ELF-1 (cell line): ENCODE results near the gene LTBP2.

Source experiments
- DNase-seq: peaks from one replicate; pipeline ENCODE4 v3.0.0-alpha.2; 2016; ENCODE audit warnings: low read depth, low spot score

The LTBP2 gene

DNA sequence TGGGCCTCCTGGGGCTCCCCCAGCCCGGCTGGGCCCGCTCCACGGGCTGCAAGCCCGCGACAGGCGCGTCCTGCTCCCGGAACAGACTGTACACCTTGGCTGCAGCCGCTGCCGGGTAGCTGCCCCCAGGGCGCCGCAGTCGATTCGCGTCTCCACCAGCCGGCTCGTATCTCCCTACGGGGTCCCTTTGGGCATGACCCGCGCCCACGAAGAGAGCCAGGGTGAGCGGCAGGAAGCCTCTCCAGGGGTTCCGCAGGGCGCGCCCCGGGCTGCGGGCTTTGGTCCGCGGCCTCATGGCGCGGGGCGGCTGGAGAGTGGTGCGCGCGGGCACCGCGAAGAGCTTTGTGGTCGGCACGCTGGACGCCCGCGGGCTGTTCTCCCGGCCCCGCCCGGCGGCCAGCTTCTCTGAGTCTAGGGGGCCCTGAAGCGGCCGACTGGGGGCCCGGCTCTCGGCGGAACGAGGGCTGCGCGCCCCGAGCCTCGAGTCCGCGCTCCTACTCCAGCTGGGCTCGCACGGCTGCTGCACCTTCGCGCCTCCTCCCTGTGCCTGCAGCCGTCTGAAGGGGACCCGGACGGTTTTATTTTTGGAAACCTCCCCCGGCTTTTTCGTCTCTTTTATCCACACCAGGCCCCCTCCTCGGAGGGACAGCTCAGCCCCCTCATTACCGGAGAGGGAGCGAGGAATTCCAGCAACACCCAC is at the start of gene LTBP2:
Gene LTBP2 (minus strand): TSS at position 588 of the 700 bp plus-strand sequence. CDS start 293 bp downstream, at position 295.
- DNase-seq = no peak

DNA sequence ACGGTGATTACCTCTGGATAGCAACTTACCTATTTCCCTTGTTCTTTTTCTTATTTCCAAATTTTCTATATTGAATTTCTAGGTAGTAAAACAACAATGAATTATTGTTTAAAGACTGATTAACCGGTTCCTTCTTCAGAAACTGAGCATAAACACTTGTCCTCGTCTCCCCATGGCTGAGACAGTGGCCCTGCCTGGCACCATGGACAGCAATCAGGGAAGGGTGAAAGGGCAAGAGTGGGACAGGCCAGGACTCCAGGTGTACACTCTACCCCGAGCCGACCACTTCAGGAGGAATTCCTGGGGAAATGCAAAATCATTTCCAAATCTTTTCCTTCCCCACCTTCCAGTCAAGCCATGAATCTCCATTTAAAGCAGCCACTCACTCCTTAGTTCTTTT is 48.8 kb upstream of the LTBP2 start:
- no peak for DNase-seq

DNA sequence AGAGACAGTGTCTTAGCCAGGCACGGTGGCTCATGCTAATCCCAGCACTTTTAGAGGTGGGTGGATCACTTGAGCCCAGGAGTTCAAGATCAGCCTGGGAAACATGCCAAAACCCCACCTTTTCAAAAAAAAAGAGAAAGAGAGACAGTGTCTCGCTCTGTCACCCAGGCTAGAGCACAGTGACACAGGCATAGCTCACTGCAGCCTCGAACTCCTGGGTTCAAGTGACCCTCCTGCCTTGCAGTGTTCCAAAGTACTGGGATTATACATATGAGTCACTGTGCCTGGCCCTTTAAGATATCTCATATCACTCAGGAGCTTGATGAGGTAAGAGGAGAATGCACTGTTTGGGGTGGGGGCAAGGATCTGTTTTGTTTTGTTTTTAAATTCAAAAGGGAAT is 48.1 kb upstream of the LTBP2 start:
- no peak for DNase-seq

DNA sequence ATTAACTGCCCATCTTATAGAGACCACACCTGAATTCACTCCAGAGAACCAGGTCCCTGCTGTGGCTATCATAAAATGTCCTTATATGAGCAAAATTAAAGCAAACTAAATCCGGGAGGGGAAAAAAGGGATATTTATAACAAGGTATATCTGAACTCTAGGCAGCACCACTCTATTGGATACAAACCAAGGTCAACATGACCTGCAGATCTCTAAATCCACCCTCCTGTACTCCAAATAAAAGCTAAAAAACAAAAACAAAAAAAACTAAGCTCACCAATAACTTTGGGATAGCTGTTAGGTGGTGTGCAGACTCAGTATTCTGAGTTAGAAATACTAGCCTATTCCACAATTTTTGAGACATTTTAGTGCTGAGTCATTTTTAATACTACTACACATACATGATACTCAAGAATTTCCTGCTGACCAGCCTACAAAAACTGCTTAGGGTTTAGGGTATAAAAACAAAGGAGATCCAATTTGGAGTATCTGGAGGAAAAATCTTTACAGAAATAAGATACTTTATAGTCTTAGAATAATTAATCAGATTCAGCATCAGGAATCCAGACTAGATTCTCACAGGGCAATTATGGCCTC is 46.6 kb upstream of the LTBP2 start:
- no peak for DNase-seq

DNA sequence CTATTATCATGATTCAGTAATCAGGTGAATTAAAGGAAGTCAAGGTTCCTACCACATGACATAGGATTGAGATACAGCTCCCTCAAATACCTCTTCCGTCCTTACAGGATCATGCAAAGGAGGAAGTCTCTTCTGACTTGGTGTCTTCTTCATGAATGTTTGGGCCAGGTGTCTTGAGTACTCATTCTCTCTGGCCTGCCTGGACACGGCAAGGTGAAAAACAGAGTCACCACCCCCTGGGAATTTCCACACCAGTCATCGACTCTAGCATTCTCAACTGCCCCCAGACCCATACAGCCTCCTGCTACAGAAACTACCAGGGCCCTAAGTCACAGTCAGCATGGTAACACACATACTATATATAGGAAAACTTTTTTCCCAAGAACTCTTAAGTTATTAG is 44.9 kb upstream of the LTBP2 start:
- DNase-seq = no peak

DNA sequence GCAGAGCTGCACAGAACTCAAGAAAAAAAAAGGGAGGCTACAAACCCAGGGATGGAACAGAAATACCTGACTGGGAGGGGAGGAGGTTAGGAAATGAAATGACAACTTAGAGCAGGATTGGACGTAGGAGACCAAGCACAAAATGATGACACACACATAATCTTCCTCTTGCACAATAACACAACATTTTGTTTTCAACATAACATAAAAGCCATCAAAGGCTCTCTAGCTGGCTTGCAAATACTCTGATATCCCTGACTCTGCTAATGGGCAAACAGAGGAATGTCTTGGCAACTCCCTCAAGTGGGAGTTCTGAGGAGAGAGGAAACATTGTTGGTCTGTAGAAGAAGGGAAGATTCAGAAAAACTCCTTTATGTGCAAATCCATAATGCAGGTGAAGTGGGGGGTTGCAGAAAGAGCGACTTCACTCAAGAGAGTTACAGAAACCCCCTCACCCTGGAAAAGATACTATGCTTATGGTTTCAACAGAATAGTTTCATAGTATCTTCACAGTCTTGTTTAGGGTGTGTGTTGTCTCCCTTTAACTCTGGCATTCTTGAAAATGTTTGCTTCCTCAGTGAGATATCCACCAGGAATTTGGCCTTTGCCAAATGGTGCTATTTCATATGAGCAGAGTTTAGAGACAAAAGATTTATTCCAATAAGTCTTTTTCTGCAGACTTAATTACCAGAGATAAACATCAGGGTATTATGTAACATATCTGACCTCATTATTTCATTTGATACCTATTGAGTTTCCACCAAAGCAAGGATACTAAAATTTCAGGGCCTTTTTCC is 43.8 kb upstream of the LTBP2 start:
- DNase-seq = no peak

DNA sequence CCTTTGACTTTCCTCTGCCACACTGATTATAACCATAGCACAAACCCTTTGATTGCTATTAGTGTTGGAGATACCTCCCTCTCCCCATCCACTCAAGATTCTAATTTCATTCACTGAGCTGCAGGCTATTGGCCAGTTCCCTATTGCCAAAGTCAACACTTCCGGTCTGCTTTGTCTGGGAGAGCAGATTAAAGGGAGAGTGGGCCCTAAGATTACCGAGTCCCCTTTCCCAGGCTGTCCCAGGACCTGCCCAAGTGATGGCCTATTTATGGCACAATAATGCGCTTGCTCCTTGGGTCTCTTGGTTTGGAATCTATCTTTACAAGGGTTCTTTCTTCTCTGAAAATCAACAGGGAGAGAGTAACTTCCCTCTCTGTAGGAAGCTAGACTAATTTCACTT is 42.9 kb upstream of the LTBP2 start:
- no peak for DNase-seq

DNA sequence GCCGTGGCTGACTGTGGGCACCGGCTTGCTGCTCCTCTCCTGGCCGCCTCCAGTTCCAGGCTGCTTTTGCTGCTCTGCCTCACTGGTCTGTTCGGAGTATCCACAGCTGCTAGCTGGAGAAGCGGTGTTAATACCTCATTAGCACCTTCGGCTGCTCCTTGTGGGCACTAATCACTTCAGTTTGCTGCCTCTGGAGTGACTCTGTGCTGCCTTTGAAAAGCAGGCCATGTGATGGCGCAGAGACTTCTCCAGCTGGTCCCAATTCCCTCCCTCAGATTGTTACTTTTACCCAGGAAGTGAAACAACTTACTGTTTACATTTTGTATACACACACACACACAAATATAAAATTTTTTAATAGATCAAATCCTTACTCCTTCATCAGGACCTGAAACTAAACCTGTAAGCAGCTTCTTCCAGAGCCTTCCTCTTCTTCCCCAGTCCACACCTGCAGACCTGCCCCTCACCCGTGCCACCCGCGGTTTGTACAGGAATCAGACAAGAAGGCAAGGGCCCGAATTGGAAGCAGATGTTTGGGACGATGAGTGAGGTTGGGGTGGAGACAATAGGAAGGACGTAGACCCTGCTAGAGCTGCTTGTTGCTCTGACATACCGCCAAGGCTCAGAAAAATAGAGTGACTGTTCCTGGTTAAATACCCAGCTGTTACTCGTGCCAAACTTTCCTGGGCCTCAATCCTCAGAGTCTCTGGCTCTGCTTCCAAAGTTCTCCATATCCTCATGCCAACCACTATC is 41.5 kb upstream of the LTBP2 start:
- DNase-seq = no peak

DNA sequence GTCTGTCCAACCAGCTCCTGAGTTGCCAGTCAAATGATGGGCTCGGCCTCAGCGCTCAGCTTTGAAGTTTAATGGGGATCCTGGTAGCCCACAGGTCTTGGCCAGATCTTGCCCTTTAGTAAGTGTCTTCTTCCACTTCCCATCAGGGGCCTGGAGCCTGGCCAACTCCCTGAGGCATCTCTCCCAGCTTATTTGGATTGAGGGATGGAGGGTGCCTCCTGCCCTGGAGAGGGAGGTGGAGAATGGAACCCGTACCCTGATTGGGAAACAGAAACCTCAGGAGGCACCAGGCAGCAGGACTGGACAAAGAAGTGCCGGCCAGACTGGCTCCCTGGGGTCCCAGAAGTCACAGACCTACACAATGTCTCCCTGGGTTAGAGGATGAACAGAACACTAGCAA is 40.5 kb upstream of the LTBP2 start:
- DNase-seq = no peak

DNA sequence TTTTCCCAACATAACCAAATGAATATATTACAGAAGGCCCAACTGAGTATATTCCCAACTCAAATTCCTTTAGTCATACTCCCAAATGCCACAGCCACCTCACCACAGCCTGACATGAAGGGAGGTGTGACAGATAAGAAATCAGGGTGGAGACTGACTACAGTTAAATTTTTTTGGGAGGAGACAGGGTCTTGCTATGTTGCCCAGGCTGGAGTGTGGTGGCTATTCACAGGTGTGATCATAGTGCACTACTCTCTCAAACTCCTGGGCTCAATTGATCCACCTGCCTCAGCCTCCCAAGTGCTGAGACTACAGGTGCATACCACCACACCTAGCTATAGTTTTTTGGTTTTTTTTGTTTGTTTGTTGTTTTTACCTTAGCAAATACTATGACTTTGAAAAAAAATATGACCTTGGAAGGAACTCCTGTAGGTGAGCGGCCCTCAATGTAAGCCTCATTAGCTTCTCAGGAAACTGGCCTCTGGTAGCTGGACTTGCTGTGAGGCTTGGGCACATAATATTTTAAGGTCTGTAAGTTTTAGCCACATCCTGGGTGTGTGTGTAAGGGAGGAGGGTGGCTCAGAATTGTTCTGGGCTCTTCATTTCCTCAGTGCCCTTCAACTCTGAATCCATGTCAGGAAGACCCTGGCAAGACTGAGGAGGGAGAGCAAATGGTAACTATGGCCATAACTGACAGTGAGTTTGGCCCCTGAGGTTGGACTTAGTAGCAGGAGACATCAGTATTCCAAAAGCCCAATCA is 39.1 kb upstream of the LTBP2 start:
- no peak for DNase-seq

DNA sequence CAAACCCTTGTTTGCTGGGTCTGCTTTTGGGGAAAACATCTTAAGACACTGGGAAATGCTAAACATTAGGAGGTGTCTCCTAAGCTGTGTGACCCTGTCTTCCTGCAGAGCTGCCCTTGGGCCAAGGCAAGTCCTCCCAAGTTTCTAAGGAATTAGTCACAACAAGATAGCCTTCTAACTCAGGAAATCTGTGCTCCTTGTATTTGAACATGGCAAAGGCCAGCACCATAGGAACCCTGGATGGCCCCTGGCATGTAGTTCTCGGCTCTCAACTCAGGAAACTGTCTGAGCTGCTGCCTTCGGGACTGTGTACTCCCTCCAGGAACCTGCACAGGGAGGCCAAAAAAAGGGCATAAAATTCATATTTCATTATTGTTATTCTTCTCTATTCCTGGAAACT is 37.6 kb upstream of the LTBP2 start:
- DNase-seq = no peak

DNA sequence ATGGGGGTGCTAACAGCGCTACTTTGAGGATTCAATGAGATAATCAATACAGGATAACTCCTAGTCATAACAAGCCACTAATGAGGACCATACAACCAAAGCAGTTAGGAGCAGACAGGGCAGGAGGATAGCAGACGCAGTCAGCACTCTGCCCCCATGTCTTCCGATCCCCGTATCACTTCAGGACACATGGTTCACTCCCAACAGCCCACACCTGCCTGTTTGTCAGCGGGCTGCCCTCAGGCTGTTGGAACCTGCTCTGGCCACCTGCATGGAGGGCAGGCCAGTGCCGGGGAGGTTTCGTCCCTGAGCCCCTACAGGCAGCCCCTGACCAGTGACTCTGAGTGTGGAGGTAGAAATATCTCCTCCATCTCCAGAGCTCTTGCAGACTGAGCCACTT is 37.1 kb upstream of the LTBP2 start:
- peak; percentile 79 for DNase-seq

DNA sequence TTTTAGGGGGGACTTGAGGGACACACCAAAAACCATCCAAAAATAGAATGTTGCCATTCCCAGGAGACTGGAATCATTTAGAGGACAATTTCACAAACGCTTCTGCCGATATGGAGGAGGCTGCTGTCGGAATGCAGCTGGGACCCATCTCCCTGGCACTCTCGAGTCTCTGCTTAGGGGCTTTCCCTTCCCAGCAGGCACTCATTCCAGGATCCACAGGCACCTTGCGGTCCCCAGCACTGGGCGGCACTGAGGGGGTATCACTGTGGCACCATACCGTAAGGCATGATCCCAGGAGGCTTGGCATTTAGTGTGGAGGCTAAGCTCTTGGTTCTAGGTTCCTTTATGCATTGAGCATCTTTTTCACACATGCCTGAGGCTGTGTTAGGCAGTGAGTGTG is 36.6 kb upstream of the LTBP2 start:
- DNase-seq = no peak

DNA sequence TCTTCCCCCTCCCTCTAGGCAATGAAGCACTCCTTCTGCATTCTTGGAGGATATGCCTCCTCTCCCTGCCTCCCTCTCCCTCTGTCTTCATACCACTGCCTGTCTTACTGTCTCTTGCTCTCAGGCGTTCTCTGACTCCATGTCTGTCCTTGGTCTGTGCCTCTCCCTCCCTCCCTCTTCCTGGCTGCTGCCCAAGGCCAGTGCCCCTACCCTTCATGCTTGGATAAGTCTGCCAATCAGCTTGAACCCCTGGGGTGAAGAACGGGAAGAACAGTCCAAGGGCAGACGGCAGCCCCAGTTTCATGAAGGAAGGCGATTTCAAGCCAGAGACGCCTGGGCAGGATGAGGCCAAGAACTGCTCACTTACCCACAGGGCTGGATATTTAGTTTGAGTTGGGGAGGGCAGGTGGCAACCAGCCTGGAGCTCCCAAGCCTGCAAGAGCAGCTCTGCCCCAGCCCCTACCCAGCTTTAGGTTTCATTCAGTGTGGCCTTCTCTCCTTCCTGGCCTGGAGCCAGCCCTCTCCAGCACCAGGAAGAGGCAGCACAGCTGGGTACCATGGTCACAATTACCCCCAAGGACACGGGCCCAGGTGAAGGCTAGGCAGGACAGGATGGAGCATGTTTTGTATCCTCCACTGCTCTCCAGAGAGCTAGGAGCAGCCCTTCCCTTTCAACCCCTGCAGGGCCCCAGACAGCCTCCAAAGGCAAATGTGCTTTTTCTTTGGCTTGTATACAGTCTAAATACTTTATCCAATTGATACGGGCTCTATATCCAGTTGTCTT is 35.8 kb upstream of the LTBP2 start:
- peak; percentile 14 for DNase-seq

DNA sequence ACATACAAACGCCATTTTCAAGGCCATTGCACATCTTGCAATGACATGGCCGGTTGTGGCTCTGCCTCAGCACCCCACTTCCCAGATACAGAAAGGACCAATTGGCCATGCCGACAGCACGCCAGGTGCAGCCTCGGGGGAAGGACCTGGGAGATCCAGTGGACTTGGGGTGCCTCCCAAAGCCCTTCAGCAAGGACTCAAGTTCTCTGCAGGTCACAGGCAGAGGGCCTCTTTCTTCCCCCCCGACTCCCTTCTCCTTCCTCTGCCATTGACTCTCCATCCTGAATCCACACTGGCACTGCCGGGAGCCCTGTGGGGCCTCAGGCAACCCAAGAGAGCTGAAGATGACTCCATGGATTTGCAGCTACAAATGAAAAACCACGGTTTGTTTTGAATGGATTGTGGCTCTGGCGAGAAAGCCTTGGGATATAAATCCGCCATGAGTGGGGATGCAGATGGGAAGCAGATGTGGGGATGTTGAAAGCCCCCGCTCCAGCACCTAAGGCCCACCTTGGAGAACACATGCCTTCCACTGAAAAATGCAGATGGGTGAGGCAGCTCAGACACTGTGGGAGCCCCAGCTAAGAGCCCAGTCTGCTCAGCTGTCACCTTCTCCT is 35.1 kb upstream of the LTBP2 start:
- DNase-seq = no peak

DNA sequence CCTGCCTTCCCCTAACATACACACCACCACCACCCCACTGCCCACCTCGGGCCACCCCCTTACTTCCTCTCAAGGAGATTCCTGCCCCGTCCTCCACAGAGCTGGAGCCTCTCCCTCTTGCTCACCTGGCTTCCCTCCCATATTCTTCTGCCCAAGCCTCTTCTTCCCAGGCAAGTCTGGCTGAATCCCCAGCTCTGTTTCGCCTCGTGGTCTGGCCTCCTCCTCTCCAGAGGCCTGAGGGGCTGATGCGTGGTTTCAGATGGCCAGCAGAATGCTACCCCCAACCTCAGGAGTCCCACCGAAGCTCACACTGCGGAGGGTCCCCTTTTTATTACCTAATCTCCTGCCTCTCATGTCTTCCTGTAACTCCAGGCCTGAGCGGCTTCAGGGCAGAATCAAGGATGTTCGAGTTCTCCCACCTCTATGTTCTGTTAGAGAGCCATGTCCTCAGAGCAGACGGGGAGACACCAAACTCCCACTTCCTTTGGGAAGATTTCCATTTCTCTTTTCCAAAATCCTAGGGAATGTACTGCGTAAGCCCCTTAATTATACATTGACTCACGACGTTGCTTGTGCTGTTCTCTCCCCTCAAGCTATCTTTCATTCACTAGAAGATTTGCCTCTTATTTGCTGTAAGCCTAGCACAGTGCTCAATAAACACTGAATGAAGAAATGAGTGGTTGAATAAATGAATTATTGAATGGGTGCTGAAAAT is 33.9 kb upstream of the LTBP2 start:
- DNase-seq = no peak

DNA sequence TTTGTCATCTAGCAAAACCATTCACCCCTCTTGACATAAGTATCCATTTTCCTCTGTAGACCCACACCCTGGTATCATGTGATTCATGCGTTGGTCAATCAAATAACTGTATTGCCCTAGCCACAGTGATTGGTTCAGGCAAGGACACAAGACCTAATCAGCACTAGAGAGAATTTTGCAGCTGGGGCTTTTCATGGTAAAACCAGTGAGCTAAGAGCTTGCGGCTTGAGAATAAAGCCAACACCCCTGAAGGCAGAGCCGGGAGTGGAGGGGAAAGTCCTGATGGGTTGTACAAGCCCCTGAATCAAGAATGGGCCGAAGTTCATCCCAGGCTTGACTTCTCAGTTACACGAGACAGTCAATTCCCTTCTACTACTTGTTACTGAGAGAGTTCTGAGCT is 33.2 kb upstream of the LTBP2 start:
- DNase-seq = no peak

DNA sequence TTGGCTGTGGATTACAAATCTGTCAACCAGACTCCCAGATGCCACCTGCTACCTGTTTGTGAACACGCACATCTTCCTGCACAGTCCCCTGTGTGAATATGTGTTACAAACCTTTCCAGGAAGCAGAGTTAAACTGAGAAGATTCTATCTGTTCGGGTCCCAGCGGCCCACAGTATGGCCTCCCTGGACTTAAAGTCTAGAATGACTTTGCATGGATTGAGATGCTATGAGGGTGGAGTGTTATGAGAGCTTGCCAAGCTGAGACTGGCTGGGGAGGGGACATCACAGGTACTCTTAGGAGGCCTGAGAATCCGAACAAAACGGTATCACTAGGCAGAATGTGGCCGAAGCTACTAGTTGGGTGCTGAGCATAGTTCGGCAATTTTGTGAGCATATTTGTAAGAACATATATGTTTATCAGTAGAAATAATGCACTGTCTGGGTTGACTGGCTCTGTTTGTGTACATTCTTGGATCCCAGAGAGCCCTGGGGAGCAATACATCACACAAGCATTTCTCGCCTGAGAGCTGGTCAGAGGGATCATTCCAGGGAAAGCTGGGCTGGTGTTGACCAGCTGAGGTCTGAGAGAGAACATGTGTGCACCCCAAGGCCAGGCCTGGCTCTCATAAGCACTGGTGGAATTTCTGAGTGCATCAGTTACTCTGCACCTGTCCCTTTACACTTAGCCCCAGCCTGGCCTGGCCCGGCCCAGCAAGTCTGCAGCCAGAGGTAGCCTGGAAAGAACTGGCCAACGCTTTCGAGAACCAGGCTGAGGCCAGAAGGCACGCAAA is 29.8 kb upstream of the LTBP2 start:
- no peak for DNase-seq

DNA sequence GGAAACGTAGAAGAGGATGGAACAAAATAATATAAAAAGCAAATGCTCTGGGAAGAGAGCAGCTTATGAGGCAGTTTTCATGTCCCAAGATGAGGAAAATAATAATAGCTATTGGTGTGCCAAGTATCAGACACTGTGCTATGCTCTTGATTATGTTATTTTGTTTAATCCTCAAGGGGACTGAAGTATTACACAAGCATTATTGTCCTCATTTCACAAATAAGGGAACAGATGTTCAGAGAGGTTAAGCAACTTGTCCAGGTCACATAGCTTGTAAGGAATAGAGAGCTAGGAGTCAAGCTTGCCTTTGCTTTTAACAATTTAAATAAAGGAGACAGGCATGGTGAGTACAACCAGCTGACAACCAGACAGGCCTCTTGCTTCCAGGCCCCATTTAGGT is 26.9 kb upstream of the LTBP2 start:
- DNase-seq = no peak
